ENCODE results near the gene P2RX5.

DNA sequence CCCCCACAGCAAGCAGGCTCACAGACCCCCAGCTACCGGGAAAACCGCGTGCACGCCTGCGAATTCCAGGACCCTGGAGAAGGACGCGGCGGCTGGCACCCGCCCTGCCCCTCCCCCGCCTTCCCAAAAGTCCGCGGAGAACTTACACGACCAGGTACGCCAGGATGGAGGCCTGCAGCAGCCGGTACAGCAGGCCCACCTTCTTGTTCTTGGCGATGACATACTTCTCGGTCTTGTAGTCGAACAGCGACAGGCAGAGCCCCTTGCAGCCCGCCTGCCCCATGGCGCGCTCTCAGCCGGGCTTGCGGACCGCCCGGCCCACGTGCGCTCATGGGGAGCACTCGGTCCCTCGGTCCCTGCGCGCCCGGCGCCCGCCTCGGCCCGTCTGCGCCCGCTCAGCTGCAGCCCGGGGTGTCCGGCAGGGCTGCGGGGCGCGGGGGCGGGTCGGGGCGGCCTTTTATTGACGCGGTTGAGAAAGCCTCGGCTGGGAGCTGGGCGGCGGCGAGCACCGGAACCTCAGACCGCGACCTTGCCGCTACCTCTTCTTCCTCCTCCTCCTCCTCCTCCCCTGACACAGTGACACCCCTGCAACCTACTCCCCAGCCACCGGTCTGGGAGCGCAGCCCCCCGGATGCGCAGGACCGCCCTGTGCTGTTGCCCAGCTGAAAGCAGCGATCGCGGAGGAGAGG lies at the start of gene P2RX5:
- TF ChIP-seq, protein P1, sequence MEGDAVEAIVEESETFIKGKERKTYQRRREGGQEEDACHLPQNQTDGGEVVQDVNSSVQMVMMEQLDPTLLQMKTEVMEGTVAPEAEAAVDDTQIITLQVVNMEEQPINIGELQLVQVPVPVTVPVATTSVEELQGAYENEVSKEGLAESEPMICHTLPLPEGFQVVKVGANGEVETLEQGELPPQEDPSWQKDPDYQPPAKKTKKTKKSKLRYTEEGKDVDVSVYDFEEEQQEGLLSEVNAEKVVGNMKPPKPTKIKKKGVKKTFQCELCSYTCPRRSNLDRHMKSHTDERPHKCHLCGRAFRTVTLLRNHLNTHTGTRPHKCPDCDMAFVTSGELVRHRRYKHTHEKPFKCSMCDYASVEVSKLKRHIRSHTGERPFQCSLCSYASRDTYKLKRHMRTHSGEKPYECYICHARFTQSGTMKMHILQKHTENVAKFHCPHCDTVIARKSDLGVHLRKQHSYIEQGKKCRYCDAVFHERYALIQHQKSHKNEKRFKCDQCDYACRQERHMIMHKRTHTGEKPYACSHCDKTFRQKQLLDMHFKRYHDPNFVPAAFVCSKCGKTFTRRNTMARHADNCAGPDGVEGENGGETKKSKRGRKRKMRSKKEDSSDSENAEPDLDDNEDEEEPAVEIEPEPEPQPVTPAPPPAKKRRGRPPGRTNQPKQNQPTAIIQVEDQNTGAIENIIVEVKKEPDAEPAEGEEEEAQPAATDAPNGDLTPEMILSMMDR (IDR thresholded peaks at IDR 0.05) = no peak
- TF ChIP-seq POLR2AphosphoS5 (IDR thresholded peaks at IDR 0.05) (no peak), EP300 (IDR thresholded peaks at IDR 0.05) (no peak)

All from upper lobe of left lung (tissue), 4 donors.